Stimulated activated CD8-positive, alpha-beta memory T cell treated with anti-CD3 and anti-CD28 coated beads, Interleukin-12 subunit alpha, Interleukin-12 subunit beta, amount 100 ng/mL, for 24 hours (primary cell): ENCODE measurements around the gene OCSTAMP.

Experiments
- DNase-seq: peaks from one replicate; pipeline ENCODE4 v3.0.0-alpha.2; 2020; ENCODE audit errors: extremely low read depth

The OCSTAMP gene

GRCh38 chr20:46573788-46574584 is 23.5 kb upstream of the OCSTAMP start:
- DNase-seq: no peak

- DNase-seq: no peak
Measured at GRCh38 chr20:46573234-46573633, 22.8 kb upstream of the OCSTAMP start.

- no peak for DNase-seq
Measured at GRCh38 chr20:46572790-46573189, 22.3 kb upstream of the OCSTAMP start.

GRCh38 chr20:46572153-46572552 is 21.7 kb upstream of the OCSTAMP start:
- DNase-seq: no peak

DNA sequence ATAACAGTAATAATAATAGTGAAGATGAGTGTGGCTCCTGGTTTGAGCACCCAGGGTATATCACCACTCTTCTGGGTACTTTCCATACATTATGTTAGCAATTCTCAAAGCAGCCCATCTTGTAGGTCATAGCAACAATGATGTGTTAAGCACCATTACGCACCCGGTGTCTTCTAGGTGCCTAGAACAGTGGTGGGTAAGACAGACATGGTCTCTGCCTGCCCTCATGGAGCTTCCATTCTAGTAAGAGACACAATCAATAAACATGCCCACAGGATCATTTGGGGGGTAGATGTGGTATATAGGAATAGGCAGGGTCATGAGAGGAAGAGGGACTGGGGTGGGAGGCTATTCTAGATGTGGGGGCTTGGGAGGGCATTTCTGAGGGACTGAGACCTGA is 21.0 kb upstream of the OCSTAMP start:
- no peak for DNase-seq

- no peak for DNase-seq
Measured at GRCh38 chr20:46570956-46571355, 20.5 kb upstream of the OCSTAMP start.

DNA sequence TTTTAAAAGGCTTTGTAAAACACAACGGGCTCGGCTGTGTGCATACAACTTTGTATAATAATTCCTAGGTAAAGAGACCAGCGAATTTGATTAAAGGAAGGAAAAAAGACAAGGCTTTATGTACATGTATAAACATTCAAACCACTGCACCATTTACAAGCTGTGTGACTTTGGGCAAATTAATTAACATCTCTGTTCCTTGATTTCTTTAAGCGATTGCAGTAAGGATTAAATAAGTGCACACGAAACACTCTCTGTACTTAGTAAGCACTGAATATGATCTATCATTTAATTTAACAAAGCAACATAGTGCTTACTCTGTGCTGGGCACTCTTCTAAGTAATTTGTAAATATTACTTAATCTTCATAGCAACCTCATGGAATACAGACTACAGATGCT is 19.5 kb upstream of the OCSTAMP start:
- no peak for DNase-seq

- DNase-seq: no peak
Measured at GRCh38 chr20:46568570-46569129, 18.2 kb upstream of the OCSTAMP start.

GRCh38 chr20:46566125-46566524 is 15.7 kb upstream of the OCSTAMP start:
- DNase-seq: no peak

DNA sequence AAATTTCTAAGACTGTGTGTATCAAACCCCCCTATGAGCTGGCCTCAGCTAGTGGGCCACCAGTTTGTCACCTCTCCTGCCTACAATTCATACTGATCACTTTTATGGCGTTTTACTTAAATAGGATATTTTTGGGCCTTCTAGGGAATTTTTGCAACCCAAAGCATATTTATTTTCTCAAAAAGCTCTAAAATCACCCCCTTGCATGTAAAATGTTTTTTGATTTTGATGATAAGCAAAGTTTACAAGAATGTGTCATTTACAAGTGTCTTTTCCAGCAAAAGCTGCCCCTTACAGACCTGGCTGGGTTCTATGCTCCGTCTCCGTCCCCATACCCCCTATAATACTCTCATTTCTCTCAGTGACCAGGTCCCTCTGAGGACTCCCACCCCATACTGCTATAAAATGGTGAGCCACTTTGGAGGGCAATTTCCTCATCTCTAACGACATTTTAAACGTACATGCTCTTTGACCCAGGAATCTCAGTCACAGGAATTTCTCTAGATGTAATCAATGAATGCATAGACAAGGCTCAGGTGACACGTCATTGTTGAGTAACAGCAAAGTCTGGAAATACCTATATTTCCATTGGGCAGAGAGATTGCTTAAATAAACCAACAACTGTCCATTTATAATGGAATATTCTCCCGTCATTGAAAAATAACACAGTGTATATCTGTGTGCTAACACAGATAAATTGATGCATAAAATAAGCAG is 13.9 kb upstream of the OCSTAMP start:
- DNase-seq: no peak

GRCh38 chr20:46563860-46564221 is 13.4 kb upstream of the OCSTAMP start:
- no peak for DNase-seq

DNA sequence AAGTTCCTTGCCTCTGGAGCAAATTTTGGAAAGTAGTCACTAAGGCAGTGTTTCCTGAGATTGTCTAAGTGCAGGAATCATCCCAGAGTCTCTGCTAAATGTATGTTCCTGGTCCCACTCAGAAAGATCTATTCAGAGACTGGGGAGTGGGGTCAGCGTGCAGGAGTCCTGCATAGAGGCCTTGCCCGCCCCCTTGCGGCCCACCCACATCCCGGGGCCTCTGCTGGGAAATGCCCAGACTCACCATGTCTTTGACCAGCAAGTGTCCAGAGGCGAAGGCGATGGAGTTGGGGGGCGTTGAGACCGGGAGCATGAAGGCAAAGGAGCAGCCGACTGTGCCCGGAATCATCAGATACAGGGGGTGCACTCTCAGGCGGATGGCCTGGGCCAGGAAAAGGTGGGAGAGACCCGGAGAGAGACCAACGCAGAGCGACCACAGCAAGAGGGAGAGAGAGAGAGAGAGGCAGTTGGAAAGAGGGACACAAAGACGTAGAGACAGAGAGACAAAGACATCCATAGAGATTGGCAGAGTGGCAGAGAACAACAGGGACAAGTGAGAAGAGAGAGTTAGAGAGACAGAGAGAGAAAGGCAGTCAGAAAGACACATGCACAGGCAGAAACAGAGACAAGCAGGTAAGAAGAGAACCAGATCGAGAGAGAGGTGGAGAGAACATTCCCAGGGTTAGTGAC is 12.9 kb upstream of the OCSTAMP start:
- DNase-seq: no peak

DNA sequence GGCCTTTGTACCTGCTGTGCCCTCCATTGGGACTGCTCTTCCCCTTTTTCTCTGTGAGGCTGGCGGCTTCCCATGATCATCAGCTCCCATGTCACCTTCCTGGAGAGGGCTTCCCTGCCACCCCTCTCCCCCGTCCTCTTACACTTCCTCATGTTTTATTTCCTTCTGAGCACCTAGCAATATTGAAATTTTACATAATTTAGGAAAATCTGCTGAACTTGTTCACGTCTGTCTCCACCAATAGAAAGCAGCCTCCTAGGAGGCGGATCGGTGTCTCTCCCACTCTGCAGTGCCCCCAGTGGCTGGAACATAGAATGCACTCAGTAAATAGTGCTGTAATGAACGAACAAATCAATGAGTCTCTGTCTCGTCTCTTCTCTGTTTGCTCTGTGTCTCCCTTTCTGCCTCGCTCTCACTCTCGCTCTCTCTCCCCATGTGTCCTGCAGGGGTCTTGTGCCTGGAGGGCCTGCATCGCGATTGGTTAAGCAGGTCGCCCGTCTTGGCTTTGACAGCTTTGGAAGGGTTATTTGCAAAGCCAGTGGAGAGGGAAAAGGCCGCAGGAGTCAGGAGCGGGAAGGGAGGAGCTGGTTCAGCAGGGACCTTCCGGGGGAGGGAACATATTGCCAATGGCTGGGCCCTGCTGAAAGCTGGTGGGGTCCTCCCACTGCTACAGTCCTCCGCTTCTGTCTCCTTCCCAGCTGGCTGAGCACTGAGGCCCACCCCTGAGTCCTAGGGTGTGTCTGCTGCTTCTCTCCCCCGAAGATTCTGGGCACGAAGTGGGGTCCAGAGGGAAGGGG is 12.1 kb upstream of the OCSTAMP start:
- DNase-seq: no peak

DNA sequence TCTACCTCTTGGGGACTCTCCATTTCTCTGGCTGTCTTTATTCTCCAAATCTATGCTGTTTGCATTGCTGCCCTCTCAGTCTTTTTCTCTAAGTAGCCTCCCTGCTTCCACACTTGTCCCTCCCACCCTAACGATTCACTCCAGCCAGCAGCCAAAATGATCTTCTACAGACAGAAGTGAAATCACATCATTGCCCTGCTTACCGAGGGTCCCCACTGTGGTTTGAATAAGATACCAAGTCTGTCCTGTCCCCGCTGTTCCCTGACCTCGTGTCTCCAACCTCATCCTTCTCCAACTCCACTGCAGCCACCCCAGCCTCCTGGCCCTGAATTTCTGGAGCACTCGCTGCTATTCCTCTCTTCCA is 11.5 kb upstream of the OCSTAMP start:
- DNase-seq: no peak

GRCh38 chr20:46559685-46560440 is 9.4 kb upstream of the OCSTAMP start:
- no peak for DNase-seq

- no peak for DNase-seq
Measured at GRCh38 chr20:46559001-46559400, 8.5 kb upstream of the OCSTAMP start.

GRCh38 chr20:46558511-46558959 is 8.1 kb upstream of the OCSTAMP start:
- peak; percentile 34 for DNase-seq

- no peak for DNase-seq
Measured at GRCh38 chr20:46557231-46557956, 6.9 kb upstream of the OCSTAMP start.

- no peak for DNase-seq
Measured at GRCh38 chr20:46555370-46555956, 5.0 kb upstream of the OCSTAMP start.

GRCh38 chr20:46554828-46555227 is 4.4 kb upstream of the OCSTAMP start:
- no peak for DNase-seq
